OCI-LY7 (cell line): ENCODE results near the gene LCN12. TPM values are rescaled to one million over a fixed set of nuclear protein-coding genes. Genes with fewer than 3 reads are reported as not detected.

Experiments used
- BruUV-seq: library from RNA; stranded (reverse); fragments of 400-500 nt; replicated peaks from 2 replicates; lab custom pipeline; 2021; lab: Mats Ljungman, UMichigan
- CTCF ChIA-PET: fragments of 300-600 bp; sonication (Branson Sonifier 250); formaldehyde crosslinking; loops from one replicate; lab custom pipeline; 2022; ENCODE audit warnings: antibody characterized with exemption; ENCODE audit not compliant: unreplicated experiment; lab: Charles Lee
- POLR2A ChIA-PET: fragments of 300-600 bp; sonication (Branson Sonifier 250); formaldehyde crosslinking; loops from one replicate; lab custom pipeline; 2022; ENCODE audit warnings: antibody characterized with exemption; lab: Charles Lee
- DNase-seq: peaks from one replicate; pipeline ENCODE4 v3.0.0-alpha.2; 2015; ENCODE audit warnings: low spot score
- H2AFZ ChIP-seq: fragments of 200-600 bp; sonication (generic), shearing (Covaris generic); 2 replicates; pipeline ENCODE4 v1.6.1; 2014; ENCODE audit warnings: mild to moderate bottlenecking, antibody characterized with exemption, low read length, moderate library complexity
- H3K27ac ChIP-seq: fragments of 200-600 bp; sonication (generic); 2 replicates; pipeline ENCODE4 v1.5.1; 2014; ENCODE audit warnings: mixed run types, low read depth, mild to moderate bottlenecking, moderate library complexity, low read length, inconsistent platforms; ENCODE audit not compliant: poor library complexity, severe bottlenecking
- H3K36me3 ChIP-seq: fragments of 200-600 bp; sonication (generic); 2 replicates; pipeline ENCODE4 v1.6.1; 2014; ENCODE audit warnings: mild to moderate bottlenecking, antibody characterized with exemption, low read length, moderate library complexity, mixed read lengths; ENCODE audit not compliant: insufficient read depth
- H3K4me1 ChIP-seq: fragments of 200-600 bp; sonication (generic); 2 replicates; pipeline ENCODE4 v1.5.1; 2014; ENCODE audit warnings: mild to moderate bottlenecking, low read length; ENCODE audit not compliant: insufficient read depth, poor library complexity, severe bottlenecking
- H3K4me2 ChIP-seq: fragments of 200-600 bp; sonication (generic); 2 replicates; pipeline ENCODE4 v1.6.1; 2014; ENCODE audit warnings: mild to moderate bottlenecking, low read length
- H3K4me3 ChIP-seq: fragments of 200-600 bp; sonication (generic); 2 replicates; pipeline ENCODE4 v1.5.1; 2014; ENCODE audit warnings: mild to moderate bottlenecking, low read depth, low read length; ENCODE audit not compliant: poor library complexity, severe bottlenecking
- H3K79me2 ChIP-seq: fragments of 200-600 bp; sonication (generic); 2 replicates; pipeline ENCODE4 v1.6.1; 2016; ENCODE audit warnings: low read depth, mild to moderate bottlenecking, low read length, moderate library complexity, mixed read lengths; ENCODE audit not compliant: insufficient read depth
- H3K9me2 ChIP-seq: fragments of 200-600 bp; sonication (generic); 2 replicates; pipeline ENCODE4 v1.6.1; 2016; ENCODE audit warnings: mild to moderate bottlenecking, low read length, mixed read lengths; ENCODE audit not compliant: insufficient read depth
- H3K9me3 ChIP-seq: fragments of 200-600 bp; sonication (generic); 2 replicates; pipeline ENCODE4 v1.6.1; 2014; ENCODE audit warnings: mild to moderate bottlenecking, mixed run types, low read length, mixed read lengths
- H4K20me1 ChIP-seq: fragments of 200-600 bp; sonication (generic); 2 replicates; pipeline ENCODE4 v1.6.1; 2014; ENCODE audit warnings: mild to moderate bottlenecking, antibody characterized with exemption, low read length, moderate library complexity, mixed read lengths; ENCODE audit not compliant: insufficient read depth
- EZH2phosphoT487 ChIP-seq: fragments of 200-600 bp; sonication (generic); IDR thresholded peaks from 2 replicates; pipeline ENCODE4 v1.6.1; 2018; ENCODE audit warnings: low read depth, borderline replicate concordance, mild to moderate bottlenecking, mixed run types, antibody characterized with exemption, low read length, moderate library complexity, mixed read lengths
- intact Hi-C: fragments of 100-400 bp; cut with micrococcal nuclease; formaldehyde crosslinking; loops from one replicate; pipeline ENCODE4 v1.10.0; 2022; ENCODE audit not compliant: unreplicated experiment
- total RNA-seq, 2 experiments: library from RNA; depleted of rRNA in 1 of 2; stranded (reverse); fragments of >200 nt in 1 of 2; shearing (Covaris generic) in 1 of 2; gene quantifications; 2 replicates each; pipeline ENCODE4 v1.2.3, GENCODE V29; 2014 to 2022
- TF ChIP-seq, protein P1 (sequence below): fragments of 200-600 bp; sonication (generic); conservative IDR thresholded peaks from 2 replicates; pipeline ENCODE4 v1.5.1; 2014; ENCODE audit warnings: mild to moderate bottlenecking, antibody characterized with exemption, low read length, moderate library complexity, mixed read lengths

LCN12 gene
- total RNA-seq, 2 experiments from 2014 or later, result 0.95 to 3.7 TPM

DNA sequence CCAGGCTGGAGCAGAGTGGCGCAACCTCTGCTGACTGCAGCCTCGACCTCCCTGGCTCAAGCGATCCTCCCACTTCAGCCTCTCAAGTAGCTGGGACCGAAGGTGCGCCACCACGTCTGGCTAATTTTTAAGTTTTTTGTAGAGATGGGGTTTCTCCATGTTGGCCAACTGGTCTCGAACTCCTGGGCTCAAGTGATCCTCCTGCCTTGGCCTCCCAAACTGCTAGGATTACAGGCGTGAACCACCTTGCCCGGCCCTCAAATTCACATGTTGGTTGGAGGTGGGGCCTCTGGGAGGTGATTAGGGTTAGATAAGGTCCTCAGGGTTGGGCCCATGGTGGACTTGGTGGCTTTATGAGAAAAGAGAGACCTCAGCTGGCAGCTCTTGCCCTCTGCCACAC lies 10.1 kb downstream of the LCN12 start:
- peaks cover 8% of the 10 kb centered on the region for H3K4me1 ChIP-seq
- POLR2A ChIA-PET, result interaction anchor here (0.6 kb wide), 1 partner anchor 90 kb away, joined by 3 read pairs; no protein-coding TSS in a partner anchor

DNA sequence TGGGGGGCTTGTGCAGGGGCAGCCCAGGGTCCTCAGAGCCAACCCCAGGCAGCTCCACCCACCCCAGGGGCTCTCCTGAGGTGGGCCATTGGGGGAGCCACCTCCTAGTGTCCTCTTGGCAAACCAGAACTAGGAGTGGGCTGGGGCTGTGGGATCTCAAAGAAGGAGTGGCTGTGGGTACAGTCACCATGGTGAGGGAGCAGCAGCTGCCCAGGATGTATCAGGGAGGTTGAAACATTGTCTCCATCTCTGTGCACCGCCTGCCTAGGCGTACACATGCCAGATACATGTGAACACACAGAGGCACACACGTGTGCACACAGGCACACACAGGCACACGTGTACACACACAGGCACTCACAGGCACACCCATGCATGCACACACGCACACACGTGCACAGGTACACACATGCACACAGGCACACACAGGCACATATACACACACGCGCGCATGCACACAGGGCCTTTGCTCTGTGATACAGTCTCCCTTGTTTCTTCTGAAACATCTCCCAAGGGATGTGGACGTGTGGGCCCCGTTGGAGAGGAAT lies 10.7 kb downstream of the LCN12 start:
- POLR2A ChIA-PET, result interaction anchor here (0.6 kb wide), 1 partner anchor 90 kb away, joined by 3 read pairs; no protein-coding TSS in a partner anchor
- H3K36me3 ChIP-seq, result no peaks in the 10 kb centered on the region
- CTCF ChIA-PET, result no interaction called here

More for the DNA sequence above, 10.1 kb downstream of the LCN12 start:
- DNase-seq, result no peak
- H3K4me2 ChIP-seq, result no peak overlapping the region
- no peaks in the 10 kb centered on the region for H3K36me3 ChIP-seq
- H4K20me1 ChIP-seq, result no peaks in the 10 kb centered on the region
- no peak overlapping the region for H3K4me3 ChIP-seq
- intact Hi-C loops, result no loop called here
- H3K9me3 ChIP-seq, result no peaks in the 10 kb centered on the region
- no TSS peak for BruUV-seq
- CTCF ChIA-PET, result no interaction called here
- no peak overlapping the region for H3K27ac ChIP-seq
- no peak for TF ChIP-seq EZH2phosphoT487
- TF ChIP-seq, protein P1, sequence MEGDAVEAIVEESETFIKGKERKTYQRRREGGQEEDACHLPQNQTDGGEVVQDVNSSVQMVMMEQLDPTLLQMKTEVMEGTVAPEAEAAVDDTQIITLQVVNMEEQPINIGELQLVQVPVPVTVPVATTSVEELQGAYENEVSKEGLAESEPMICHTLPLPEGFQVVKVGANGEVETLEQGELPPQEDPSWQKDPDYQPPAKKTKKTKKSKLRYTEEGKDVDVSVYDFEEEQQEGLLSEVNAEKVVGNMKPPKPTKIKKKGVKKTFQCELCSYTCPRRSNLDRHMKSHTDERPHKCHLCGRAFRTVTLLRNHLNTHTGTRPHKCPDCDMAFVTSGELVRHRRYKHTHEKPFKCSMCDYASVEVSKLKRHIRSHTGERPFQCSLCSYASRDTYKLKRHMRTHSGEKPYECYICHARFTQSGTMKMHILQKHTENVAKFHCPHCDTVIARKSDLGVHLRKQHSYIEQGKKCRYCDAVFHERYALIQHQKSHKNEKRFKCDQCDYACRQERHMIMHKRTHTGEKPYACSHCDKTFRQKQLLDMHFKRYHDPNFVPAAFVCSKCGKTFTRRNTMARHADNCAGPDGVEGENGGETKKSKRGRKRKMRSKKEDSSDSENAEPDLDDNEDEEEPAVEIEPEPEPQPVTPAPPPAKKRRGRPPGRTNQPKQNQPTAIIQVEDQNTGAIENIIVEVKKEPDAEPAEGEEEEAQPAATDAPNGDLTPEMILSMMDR, result no peak
- H3K79me2 ChIP-seq, result no peaks in the 10 kb centered on the region
- H3K9me2 ChIP-seq, result no peaks in the 10 kb centered on the region
- no peak overlapping the region for H2AFZ ChIP-seq

DNA sequence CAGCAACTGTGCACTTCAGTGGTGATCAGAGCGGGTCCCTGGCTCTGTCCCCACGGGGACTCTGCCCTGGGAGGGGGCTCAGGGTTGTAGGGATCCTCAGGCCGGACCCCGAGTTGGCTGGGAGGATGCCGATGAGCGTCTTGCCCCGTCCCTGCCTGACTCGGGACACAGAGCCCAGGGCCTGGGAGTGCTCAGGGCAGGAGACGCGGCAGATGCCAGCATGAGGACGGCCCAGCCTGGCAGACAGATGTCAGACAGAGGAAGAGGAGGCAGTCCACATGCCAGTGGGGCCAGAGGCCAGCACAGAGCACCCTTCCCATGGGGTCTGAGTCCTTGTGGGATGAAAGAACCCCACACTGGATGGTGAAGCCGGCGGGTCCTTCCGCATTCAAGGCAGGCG lies 11.3 kb downstream of the LCN12 start:
- H3K4me1 ChIP-seq, result peaks cover 8% of the 10 kb centered on the region
- POLR2A ChIA-PET, result no interaction called here
- intact Hi-C loops, result no loop called here
- no peak overlapping the region for H3K4me3 ChIP-seq
- no peaks in the 10 kb centered on the region for H3K36me3 ChIP-seq
- H3K9me2 ChIP-seq, result no peaks in the 10 kb centered on the region
- CTCF ChIA-PET, result no interaction called here
- no peak overlapping the region for H2AFZ ChIP-seq
- H3K79me2 ChIP-seq, result no peaks in the 10 kb centered on the region
- TF ChIP-seq EZH2phosphoT487, result no peak
- TF ChIP-seq, protein P1, result no peak
- no peaks in the 10 kb centered on the region for H4K20me1 ChIP-seq
- no peak for DNase-seq
- H3K4me2 ChIP-seq, result no peak overlapping the region
- BruUV-seq, result no TSS peak
- H3K9me3 ChIP-seq, result no peaks in the 10 kb centered on the region
- no peak overlapping the region for H3K27ac ChIP-seq

More for the DNA sequence above, 10.7 kb downstream of the LCN12 start:
- Histone ChIP-seq H3K4me2 (no peak overlapping the region), H2AFZ (no peak overlapping the region), H3K9me2 (no peaks in the 10 kb centered on the region), H3K4me1 (peaks cover 8% of the 10 kb centered on the region), H3K4me3 (no peak overlapping the region), H3K79me2 (no peaks in the 10 kb centered on the region), H4K20me1 (no peaks in the 10 kb centered on the region), H3K9me3 (no peaks in the 10 kb centered on the region), H3K27ac (no peak overlapping the region)
- no TSS peak for BruUV-seq
- TF ChIP-seq EZH2phosphoT487, result no peak
- TF ChIP-seq, protein P1, result no peak
- DNase-seq, result no peak
- intact Hi-C loops, result no loop called here
